ENCODE measurements around the gene CAMK1D. TPM values are rescaled to one million over a fixed set of nuclear protein-coding genes. Genes with fewer than 3 reads are reported as not detected.

CAMK1D gene
- total RNA-seq, 4 donors from 2014 or later = 8.8 to 17.8 (median 13.9) TPM

DNA sequence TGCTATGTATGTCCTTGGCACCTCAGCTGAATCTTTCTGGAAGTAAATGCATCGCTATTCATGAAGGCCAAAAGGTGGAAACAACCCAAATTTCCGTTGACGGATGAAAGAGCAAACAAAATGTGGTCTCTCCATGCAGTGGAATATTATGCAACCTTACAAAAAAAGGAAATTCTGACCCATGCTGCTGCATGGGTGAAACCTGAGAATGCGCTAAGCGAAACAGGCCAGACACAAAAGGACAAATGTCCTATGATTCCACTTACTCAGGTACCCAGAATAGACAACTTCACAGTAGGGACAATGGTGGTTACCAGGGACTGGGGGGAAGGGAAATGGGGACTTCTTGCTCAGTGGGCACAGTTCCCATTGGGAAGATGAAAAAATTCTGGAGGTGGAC, 158.8 kb downstream of the CAMK1D start:
- TF ChIP-seq, protein P1, sequence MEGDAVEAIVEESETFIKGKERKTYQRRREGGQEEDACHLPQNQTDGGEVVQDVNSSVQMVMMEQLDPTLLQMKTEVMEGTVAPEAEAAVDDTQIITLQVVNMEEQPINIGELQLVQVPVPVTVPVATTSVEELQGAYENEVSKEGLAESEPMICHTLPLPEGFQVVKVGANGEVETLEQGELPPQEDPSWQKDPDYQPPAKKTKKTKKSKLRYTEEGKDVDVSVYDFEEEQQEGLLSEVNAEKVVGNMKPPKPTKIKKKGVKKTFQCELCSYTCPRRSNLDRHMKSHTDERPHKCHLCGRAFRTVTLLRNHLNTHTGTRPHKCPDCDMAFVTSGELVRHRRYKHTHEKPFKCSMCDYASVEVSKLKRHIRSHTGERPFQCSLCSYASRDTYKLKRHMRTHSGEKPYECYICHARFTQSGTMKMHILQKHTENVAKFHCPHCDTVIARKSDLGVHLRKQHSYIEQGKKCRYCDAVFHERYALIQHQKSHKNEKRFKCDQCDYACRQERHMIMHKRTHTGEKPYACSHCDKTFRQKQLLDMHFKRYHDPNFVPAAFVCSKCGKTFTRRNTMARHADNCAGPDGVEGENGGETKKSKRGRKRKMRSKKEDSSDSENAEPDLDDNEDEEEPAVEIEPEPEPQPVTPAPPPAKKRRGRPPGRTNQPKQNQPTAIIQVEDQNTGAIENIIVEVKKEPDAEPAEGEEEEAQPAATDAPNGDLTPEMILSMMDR (IDR thresholded peaks at IDR 0.05; ENCODE audit: low read depth) = no peak

DNA sequence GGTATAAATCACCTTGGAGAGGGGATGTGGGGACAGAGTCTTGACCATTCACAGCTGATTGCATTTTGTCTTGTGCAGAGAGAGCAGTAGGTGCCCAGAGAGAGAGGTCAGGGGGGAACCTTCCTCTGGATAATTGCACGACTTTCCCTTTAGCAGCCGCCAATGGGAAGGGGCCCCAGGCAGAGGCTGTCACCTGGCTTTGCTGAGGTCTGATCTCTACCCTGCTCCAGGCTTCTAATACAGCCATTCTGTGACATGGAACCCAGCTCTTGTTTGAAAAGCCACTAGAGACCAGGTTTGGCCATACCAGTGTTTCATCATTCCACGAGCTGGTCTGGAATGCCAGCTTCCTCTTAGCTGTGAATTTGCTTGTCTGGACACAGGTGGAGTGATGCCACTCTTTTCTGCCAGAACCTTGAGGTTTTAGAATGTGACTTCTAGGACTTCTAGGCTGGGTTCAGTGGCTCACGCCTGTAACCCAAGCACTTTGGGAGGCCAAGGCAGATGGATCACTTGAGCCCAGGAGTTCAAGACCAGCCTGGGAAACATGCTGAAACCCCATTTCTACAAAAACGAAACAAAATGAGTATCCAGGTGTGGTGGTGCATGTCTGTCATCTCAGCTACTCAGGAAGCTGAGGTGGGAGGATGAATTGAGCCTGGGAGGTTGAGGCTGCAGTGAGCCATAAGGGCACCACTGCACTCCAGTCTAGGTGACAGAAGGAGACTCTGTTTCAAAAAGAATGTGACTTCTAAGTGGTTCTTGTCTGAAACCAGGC, 159.9 kb downstream of the CAMK1D start:
- TF ChIP-seq, protein P1 (IDR thresholded peaks at IDR 0.05; ENCODE audit: low read depth) = no peak

GRCh38 chr10:12509794-12510100, 160.4 kb downstream of the CAMK1D start:
- TF ChIP-seq, protein P1 (IDR thresholded peaks at IDR 0.05; ENCODE audit: low read depth) = no peak

DNA sequence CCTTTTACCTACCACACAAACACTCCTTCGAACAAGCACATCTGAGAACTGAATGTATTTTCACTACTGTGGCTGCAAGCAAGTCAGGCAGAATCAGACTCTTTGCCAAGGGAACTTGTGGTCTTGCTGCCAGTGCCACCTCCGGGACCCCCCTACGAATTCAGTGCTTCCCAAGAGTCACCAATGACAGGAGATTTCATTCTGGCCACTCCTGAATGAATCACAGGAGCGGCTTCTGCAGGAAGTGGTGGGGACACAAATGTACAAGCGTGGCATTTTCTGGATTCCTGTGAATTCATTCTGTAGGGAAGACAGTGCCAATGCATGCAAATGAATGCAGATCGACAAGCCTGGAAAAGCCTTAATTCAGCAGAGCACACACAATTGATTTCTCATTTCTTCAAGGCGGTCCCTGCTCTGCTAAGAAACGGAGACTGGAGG, 161.2 kb downstream of the CAMK1D start:
- TF ChIP-seq, protein P1 (IDR thresholded peaks at IDR 0.05; ENCODE audit: low read depth) = no peak

DNA sequence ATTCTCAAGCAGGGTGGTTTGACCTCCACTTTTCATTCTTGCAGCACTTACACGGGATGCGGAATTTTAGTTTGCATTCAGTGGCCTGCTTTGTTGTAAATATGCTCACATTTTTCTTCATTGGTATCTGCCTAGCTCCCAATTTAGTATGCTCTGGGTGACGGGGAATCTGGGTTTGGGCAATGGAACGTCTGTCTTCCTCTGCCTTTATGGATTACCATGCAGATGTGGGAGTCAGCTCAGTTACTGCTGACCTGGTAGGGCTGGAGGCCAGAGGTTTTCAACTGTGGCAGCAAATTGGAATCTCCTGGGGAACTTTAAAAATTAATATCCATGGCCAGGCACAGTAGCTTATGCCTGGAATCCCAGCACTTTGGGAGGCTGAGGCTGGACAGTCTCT, 161.6 kb downstream of the CAMK1D start:
- TF ChIP-seq, protein P1 (IDR thresholded peaks at IDR 0.05; ENCODE audit: low read depth) = no peak

GRCh38 chr10:12511651-12512050, 162.3 kb downstream of the CAMK1D start:
- TF ChIP-seq, protein P1 (IDR thresholded peaks at IDR 0.05; ENCODE audit: low read depth) = no peak

GRCh38 chr10:12512332-12513002, 163.1 kb downstream of the CAMK1D start:
- TF ChIP-seq, protein P1 (IDR thresholded peaks at IDR 0.05; ENCODE audit: low read depth) = no peak
